Neural cell (in vitro differentiated cells): ENCODE measurements around the gene PAEP. TPM values are rescaled to one million over a fixed set of nuclear protein-coding genes. Genes with fewer than 3 reads are reported as not detected.

ENCODE experiments used
- H2AFZ ChIP-seq: fragments of 200-600, 300-800 bp; sonication (generic), shearing (Covaris generic); 2 replicates; pipeline ENCODE4 v1.6.0; 2014; ENCODE audit warnings: low read depth, mild to moderate bottlenecking, antibody characterized with exemption, low read length, moderate library complexity
- H3F3A ChIP-seq: fragments of 200-600 bp; shearing (Covaris generic); 2 replicates; pipeline ENCODE4 v1.6.1; 2016; ENCODE audit warnings: mild to moderate bottlenecking, moderate library complexity, mixed read lengths, antibody characterized with exemption, low read length; ENCODE audit not compliant: insufficient read depth, poor library complexity, severe bottlenecking
- H3K27ac ChIP-seq: fragments of 200-600, 300-800 bp; sonication (generic), shearing (Covaris generic); 2 replicates; pipeline ENCODE4 v1.5.1; 2014; ENCODE audit warnings: mild to moderate bottlenecking, low read length, moderate library complexity
- H3K27me3 ChIP-seq: fragments of 300-800, 200-600 bp; sonication (generic), shearing (Covaris generic); 2 replicates; pipeline ENCODE4 v1.6.0; 2014; ENCODE audit warnings: mild to moderate bottlenecking, low read depth, low read length, moderate library complexity; ENCODE audit not compliant: insufficient read depth
- H3K36me3 ChIP-seq: fragments of 300-800, 200-600 bp; sonication (generic), shearing (Covaris generic); 2 replicates; pipeline ENCODE4 v1.5.1; 2014; ENCODE audit warnings: mild to moderate bottlenecking, antibody characterized with exemption, low read length, moderate library complexity; ENCODE audit not compliant: insufficient read depth
- H3K4me2 ChIP-seq: fragments of 300-800, 200-600 bp; sonication (generic), shearing (Covaris generic); 2 replicates; pipeline ENCODE4 v1.6.0; 2014; ENCODE audit warnings: mild to moderate bottlenecking, low read length
- H3K4me3 ChIP-seq: fragments of 300-800, 200-600 bp; sonication (generic), shearing (Covaris generic); 2 replicates; pipeline ENCODE4 v1.5.1; 2014; ENCODE audit warnings: mild to moderate bottlenecking, low read length, moderate library complexity
- H3K79me2 ChIP-seq: fragments of 200-600 bp; shearing (Covaris generic); replicated peaks from 2 replicates; pipeline ENCODE4 v1.6.0; 2014; ENCODE audit warnings: mild to moderate bottlenecking, low read length, moderate library complexity; ENCODE audit not compliant: insufficient read depth
- H3K9ac ChIP-seq: fragments of 300-800, 200-600 bp; sonication (generic), shearing (Covaris generic); 2 replicates; pipeline ENCODE4 v1.6.1; 2016; ENCODE audit warnings: mild to moderate bottlenecking, low read length, mixed read lengths
- H3K9me2 ChIP-seq: fragments of 200-600 bp; shearing (Covaris generic); 2 replicates; pipeline ENCODE4 v1.6.1; 2016; ENCODE audit warnings: mild to moderate bottlenecking, low read length, mixed read lengths; ENCODE audit not compliant: insufficient read depth
- H3K9me3 ChIP-seq: fragments of 200-600, 300-800 bp; sonication (generic), shearing (Covaris generic); 2 replicates; pipeline ENCODE4 v1.6.1; 2016; ENCODE audit warnings: mild to moderate bottlenecking, mixed run types, low read length, moderate library complexity, mixed read lengths
- H4K20me1 ChIP-seq: fragments of 200-600 bp; shearing (Covaris generic); 2 replicates; pipeline ENCODE4 v1.6.1; 2016; ENCODE audit warnings: mild to moderate bottlenecking, mixed run types; ENCODE audit not compliant: insufficient read depth
- EP300 ChIP-seq: fragments of 450-650 bp; conservative IDR thresholded peaks from 2 replicates; pipeline ENCODE4 v1.6.1; 2014; ENCODE audit warnings: antibody characterized with exemption, mild to moderate bottlenecking, moderate library complexity; ENCODE audit not compliant: poor library complexity, severe bottlenecking
- EZH2 ChIP-seq: fragments of 200-600, 300-800 bp; shearing (Covaris generic), sonication (generic); IDR thresholded peaks from 2 replicates; pipeline ENCODE4 v1.6.1; 2014; ENCODE audit warnings: antibody characterized with exemption, low read length, borderline replicate concordance, mild to moderate bottlenecking; ENCODE audit not compliant: insufficient read depth, poor library complexity, severe bottlenecking
- MXI1 ChIP-seq: fragments of 450-650 bp; conservative IDR thresholded peaks from 2 replicates; pipeline ENCODE4 v1.6.1; 2014; ENCODE audit warnings: antibody characterized with exemption, mild to moderate bottlenecking; ENCODE audit not compliant: poor library complexity, severe bottlenecking
- POLR2AphosphoS5 ChIP-seq: IDR thresholded peaks from 2 replicates; pipeline ENCODE4 v1.6.1; 2012
- RAD21 ChIP-seq: fragments of 450-650 bp; conservative IDR thresholded peaks from 2 replicates; pipeline ENCODE4 v1.6.1; 2014; ENCODE audit warnings: antibody characterized with exemption, mild to moderate bottlenecking, moderate library complexity
- SMC3 ChIP-seq: fragments of 450-650 bp; conservative IDR thresholded peaks from 2 replicates; pipeline ENCODE4 v1.6.1; 2014; ENCODE audit warnings: antibody characterized with exemption, mild to moderate bottlenecking, moderate library complexity; ENCODE audit not compliant: poor library complexity
- TAF1 ChIP-seq: IDR thresholded peaks from 2 replicates; pipeline ENCODE4 v1.6.1; 2012; ENCODE audit warnings: low read depth
- polyA plus RNA-seq: library from polyadenylated mRNA; depleted of rRNA; stranded (reverse); fragments of >200 nt; gene quantifications from 2 replicates; pipeline ENCODE4 v1.2.3, GENCODE V29; 2014
- TF ChIP-seq, protein P1 (sequence below): fragments of 450-650 bp; IDR thresholded peaks from 2 replicates; pipeline ENCODE4 v1.5.1; 2014; ENCODE audit warnings: antibody characterized with exemption, mild to moderate bottlenecking, moderate library complexity; ENCODE audit not compliant: poor library complexity, severe bottlenecking
- TF ChIP-seq, protein P2 (sequence below): IDR thresholded peaks from 2 replicates; pipeline ENCODE4 v1.6.1; 2012; ENCODE audit warnings: borderline replicate concordance

PAEP gene
- polyA plus RNA-seq, 1 donor from 2014 or later = not detected

DNA sequence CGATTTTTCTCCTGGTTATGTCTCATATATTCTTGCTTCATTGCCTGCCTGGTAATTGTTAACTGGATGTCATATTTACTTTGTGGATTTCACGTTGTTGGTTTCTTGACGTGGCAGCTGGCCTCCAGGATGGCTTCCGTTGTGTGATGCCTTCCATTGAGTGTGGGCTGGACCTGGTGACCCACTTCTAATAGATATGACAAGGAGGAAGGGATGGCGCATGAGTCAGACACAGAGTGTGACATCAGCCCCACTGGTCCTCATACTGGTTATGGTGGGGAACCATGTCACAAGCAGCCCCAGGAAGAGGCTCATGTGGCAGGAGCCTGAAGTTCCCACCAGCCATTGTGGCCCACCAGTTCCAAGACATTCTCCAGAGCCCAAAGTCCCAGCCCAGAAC is 6.4 kb upstream of the PAEP start:
- H3K27me3 ChIP-seq = no peaks in the 10 kb centered on the region
- H3K27ac ChIP-seq = no peak overlapping the region
- no peaks in the 10 kb centered on the region for H3K36me3 ChIP-seq
- no peaks in the 10 kb centered on the region for H3K9me3 ChIP-seq
- no peak overlapping the region for H2AFZ ChIP-seq
- no peaks in the 10 kb centered on the region for H4K20me1 ChIP-seq
- H3K79me2 ChIP-seq = no peaks in the 10 kb centered on the region
- no peaks in the 10 kb centered on the region for H3F3A ChIP-seq
- no peak overlapping the region for H3K9ac ChIP-seq
- H3K4me3 ChIP-seq = no peak overlapping the region
- no peaks in the 10 kb centered on the region for H3K9me2 ChIP-seq
- TF ChIP-seq RAD21 (no peak), SMC3 (no peak), POLR2AphosphoS5 (no peak), EP300 (no peak), EZH2 (no peak), TAF1 (no peak)
- TF ChIP-seq, protein P1, sequence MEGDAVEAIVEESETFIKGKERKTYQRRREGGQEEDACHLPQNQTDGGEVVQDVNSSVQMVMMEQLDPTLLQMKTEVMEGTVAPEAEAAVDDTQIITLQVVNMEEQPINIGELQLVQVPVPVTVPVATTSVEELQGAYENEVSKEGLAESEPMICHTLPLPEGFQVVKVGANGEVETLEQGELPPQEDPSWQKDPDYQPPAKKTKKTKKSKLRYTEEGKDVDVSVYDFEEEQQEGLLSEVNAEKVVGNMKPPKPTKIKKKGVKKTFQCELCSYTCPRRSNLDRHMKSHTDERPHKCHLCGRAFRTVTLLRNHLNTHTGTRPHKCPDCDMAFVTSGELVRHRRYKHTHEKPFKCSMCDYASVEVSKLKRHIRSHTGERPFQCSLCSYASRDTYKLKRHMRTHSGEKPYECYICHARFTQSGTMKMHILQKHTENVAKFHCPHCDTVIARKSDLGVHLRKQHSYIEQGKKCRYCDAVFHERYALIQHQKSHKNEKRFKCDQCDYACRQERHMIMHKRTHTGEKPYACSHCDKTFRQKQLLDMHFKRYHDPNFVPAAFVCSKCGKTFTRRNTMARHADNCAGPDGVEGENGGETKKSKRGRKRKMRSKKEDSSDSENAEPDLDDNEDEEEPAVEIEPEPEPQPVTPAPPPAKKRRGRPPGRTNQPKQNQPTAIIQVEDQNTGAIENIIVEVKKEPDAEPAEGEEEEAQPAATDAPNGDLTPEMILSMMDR = no peak
- H3K4me2 ChIP-seq = no peak overlapping the region

DNA sequence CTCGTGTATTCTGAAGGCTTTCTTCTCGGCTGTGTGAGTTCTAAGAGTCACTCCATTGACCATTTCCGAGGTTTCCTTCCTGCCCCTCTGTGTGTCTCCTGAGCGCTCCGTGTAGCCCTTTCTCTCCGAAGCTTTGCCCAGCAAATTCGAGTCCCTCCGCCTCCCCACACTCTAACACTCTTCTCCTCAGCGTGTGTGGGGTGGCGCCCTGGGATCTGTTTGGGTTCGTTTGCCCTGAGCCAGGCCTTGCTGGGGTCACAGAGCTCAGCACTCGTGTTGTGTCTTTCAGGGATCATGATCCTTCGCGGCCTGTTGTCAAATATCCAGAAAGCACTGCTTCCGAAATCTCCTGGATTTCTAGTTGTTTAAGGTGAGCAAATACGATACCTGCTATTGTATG is 5.6 kb upstream of the PAEP start:
- Histone ChIP-seq H3K9me2 (no peaks in the 10 kb centered on the region), H3F3A (no peaks in the 10 kb centered on the region), H3K79me2 (no peaks in the 10 kb centered on the region), H3K9me3 (no peaks in the 10 kb centered on the region), H2AFZ (no peak overlapping the region), H4K20me1 (no peaks in the 10 kb centered on the region), H3K27me3 (no peaks in the 10 kb centered on the region), H3K4me3 (no peak overlapping the region), H3K9ac (no peak overlapping the region), H3K27ac (no peak overlapping the region), H3K36me3 (no peaks in the 10 kb centered on the region), H3K4me2 (no peak overlapping the region)
- TF ChIP-seq EZH2 = no peak
- TF ChIP-seq TAF1 = no peak
- no peak for TF ChIP-seq POLR2AphosphoS5
- no peak for TF ChIP-seq RAD21
- TF ChIP-seq, protein P1 = no peak
- TF ChIP-seq EP300 = no peak
- TF ChIP-seq, protein P2, sequence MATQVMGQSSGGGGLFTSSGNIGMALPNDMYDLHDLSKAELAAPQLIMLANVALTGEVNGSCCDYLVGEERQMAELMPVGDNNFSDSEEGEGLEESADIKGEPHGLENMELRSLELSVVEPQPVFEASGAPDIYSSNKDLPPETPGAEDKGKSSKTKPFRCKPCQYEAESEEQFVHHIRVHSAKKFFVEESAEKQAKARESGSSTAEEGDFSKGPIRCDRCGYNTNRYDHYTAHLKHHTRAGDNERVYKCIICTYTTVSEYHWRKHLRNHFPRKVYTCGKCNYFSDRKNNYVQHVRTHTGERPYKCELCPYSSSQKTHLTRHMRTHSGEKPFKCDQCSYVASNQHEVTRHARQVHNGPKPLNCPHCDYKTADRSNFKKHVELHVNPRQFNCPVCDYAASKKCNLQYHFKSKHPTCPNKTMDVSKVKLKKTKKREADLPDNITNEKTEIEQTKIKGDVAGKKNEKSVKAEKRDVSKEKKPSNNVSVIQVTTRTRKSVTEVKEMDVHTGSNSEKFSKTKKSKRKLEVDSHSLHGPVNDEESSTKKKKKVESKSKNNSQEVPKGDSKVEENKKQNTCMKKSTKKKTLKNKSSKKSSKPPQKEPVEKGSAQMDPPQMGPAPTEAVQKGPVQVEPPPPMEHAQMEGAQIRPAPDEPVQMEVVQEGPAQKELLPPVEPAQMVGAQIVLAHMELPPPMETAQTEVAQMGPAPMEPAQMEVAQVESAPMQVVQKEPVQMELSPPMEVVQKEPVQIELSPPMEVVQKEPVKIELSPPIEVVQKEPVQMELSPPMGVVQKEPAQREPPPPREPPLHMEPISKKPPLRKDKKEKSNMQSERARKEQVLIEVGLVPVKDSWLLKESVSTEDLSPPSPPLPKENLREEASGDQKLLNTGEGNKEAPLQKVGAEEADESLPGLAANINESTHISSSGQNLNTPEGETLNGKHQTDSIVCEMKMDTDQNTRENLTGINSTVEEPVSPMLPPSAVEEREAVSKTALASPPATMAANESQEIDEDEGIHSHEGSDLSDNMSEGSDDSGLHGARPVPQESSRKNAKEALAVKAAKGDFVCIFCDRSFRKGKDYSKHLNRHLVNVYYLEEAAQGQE = no peak
- no peak for TF ChIP-seq MXI1
- TF ChIP-seq SMC3 = no peak
